NCI-H128 (cell line): ENCODE results near the gene HELB.

Experiments
- DNase-seq: peaks from one replicate; lab custom pipeline; 2025; ENCODE audit not compliant: unreplicated experiment; lab: John Stamatoyannopoulos, UW

HELB gene

DNA sequence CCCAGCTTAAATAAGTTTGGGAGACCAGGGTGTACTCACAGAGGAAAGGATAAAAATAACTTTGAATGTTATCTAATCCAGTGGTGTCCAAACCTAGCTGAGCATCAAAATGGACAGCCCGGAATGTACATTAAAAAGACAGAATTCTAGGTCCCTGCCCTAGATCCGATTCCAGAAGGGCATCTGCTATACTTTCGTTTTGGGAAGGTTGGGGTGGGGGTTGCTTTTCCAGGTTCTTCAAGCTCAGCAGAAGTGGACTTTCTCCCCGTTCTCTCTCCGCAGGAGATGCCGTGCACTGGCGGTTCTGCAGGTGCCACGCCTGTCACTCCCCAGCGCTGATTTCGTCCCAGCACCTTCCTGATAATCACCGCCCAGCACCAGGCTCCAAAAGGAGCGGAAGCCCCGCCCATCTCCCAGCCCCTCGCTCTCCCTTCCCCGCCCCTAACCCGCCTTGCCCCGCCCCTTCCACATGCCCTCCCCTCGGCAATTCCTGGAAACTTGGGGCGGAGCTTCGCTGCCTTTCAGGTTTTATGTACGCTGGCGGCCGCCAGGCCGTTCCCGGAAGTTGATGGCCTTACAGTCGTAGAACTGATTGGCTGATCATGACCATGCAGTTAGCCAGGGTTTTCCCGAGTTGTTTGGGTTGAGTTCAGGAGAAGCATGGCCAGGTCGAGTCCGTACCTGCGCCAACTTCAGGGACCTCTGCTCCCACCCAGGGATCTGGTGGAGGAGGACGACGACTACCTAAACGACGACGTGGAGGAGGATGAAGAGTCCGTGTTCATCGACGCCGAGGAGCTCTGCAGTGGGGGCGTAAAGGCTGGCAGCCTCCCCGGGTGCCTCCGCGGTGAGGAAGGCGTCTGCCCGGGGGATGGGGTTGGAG, at the start of gene HELB:
Gene HELB (plus strand): TSS at position 550 of the 883 bp plus-strand sequence. CDS start 111 bp downstream, at position 661.
- DNase-seq: peak; percentile 92

DNA sequence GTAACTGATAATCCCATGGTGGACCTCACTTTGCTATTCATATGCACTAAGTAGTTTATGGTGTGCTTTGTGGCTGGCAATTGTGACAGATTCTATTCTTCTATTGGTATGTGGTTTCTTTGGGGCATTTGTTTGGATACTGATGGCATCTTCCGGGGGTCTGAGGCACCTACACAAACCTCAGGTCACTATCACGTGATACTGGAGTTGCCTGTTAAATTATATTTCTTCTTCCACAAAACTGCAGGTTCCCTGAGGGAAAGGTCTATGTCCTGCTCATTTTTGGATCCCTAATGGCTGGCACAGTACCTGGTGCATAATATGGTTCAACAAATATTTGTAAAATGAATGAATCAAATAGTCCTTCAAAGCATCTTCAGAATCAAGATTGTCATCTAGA, 49.5 kb upstream of the HELB start:
- DNase-seq: no peak

DNA sequence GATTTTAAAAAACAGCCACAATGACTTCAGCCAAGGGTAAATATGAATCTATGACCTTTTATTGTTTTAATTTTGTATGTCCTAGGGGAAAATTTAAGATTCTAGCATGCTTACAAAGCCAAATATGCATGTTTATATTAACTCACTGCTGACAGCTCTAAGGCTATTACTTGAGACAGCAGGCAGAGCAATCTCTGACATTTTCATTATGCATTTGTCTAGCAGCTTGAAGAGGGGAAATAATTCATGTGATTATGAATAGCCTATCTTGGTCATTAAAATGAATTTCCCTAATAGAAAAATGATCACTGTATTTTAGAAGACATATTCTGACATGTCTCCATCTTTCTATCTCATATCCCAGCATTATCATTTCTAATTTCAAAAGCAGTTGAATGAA, 46.6 kb upstream of the HELB start:
- DNase-seq: no peak

GRCh38 chr12:66258011-66258410, 44.3 kb upstream of the HELB start:
- DNase-seq: no peak

GRCh38 chr12:66262737-66263136, 39.6 kb upstream of the HELB start:
- no peak for DNase-seq

GRCh38 chr12:66268562-66268961, 33.7 kb upstream of the HELB start:
- DNase-seq: no peak

DNA sequence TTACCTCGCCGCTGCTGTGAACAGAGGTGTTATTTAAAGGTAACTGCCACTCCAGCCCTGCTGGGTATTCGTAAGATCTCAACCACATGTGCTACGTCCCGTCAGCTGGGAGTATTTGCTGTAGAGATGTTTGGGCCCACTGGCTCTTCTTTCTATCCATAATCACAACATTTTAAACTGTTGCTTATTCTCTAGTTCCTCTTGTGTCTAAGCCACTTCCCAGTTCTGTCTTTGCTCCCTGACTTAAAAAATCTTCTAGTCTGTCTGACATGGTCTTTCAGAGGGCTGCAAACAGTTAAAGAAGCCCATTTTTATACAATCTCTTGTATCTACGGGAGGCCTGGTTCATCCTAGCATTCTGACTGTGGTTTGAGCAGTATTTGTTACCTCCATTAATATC, 33.2 kb upstream of the HELB start:
- DNase-seq: no peak

- DNase-seq: no peak
Measured at GRCh38 chr12:66269757-66270383, 32.4 kb upstream of the HELB start.

DNA sequence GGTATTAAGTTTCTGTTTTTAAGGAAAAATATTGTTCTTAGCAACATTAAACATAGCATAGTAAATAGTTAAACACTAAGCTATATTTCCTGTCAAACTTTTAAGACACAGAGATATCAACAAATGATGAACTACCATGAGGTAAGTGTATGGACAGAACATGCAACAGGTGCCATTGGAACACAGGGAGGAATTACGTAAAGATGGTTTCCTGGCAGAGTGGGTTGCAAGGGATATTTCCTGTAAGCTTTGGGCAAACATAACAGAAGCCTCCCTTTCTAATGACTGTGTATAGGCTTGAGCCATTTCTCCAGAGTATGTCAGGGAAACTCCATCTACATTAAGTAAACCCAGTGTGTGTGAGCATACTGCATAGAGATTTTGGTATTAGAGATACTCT, 31.7 kb upstream of the HELB start:
- no peak for DNase-seq

- no peak for DNase-seq
Measured at GRCh38 chr12:66272650-66273049, 29.6 kb upstream of the HELB start.

- DNase-seq: no peak
Measured at GRCh38 chr12:66273147-66273546, 29.1 kb upstream of the HELB start.

GRCh38 chr12:66275040-66275439, 27.3 kb upstream of the HELB start:
- no peak for DNase-seq

- no peak for DNase-seq
Measured at GRCh38 chr12:66279123-66279712, 23.1 kb upstream of the HELB start.

DNA sequence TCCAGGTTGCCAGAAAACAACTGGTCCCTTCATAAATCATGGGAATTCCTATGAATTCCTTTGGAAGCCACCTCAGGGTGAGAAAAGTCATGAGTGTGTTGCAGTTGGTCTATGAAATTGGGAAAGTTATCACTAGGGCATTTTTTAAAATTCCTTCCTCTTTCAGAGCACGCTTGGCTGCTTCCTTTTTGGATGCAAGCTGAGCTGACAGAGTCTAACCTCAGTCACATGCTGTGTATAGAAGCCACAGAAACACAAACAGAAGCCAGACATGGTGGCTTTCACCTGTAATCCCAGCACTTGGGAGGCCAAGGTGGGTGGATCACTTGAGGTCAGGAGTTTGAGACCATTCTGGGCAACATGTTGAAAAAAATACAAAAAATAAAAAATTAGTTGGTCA, 21.7 kb upstream of the HELB start:
- DNase-seq: no peak

- no peak for DNase-seq
Measured at GRCh38 chr12:66282244-66282643, 20.0 kb upstream of the HELB start.

GRCh38 chr12:66287275-66287674, 15.0 kb upstream of the HELB start:
- DNase-seq: no peak

DNA sequence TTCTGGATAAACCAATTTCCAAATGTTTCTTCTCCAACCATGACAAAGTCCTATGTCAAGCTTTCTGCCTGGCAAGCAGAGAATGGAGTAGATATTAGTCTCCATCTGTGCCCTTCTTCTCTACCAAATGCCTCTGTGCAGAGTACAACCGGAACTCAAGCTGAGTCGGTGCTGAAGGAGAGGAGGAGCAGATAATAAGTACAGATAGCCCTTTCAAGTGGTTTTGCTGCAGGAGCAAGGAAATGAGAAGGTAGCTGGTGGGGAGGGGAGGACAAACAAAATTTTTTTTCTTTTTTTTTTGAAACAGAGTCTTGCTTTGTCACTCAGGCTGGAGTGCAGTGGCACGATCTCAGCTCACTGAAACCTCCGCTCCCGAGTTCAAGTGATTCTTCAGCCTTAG, 14.2 kb upstream of the HELB start:
- no peak for DNase-seq

GRCh38 chr12:66289485-66289884, 12.8 kb upstream of the HELB start:
- no peak for DNase-seq

GRCh38 chr12:66290716-66291200, 11.5 kb upstream of the HELB start:
- DNase-seq: no peak

DNA sequence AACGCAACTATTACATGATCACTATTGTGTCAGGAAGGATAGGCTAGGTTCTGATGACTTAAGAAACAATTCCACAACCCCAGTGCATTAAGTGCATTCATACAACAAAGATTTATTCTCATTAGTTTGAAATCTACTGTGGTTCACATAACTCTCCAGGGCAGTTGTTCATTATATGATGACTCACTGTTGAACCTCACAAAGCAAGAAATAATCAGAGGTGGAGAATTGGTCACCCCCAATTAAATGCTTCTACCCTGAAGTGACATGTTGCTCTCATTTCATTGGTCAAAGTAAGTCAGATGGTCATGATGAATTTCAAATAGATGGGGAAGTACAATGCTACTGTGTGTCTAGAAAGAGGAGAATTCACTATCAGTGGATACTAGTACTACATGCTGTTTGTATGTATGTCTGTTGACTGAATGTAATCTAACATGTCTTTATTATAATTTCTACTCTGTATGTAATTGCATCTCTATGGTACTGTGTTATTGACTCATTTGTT, 6.1 kb upstream of the HELB start:
- no peak for DNase-seq

GRCh38 chr12:66297080-66297479, 5.2 kb upstream of the HELB start:
- no peak for DNase-seq

- no peak for DNase-seq
Measured at GRCh38 chr12:66297923-66298322, 4.4 kb upstream of the HELB start.
